IMR-90 (cell line): ENCODE measurements around the gene TMEM163.

Experiments used
- BHLHE40 ChIP-seq: fragments of 150-350 bp; IDR thresholded peaks from 2 replicates; pipeline ENCODE4 v1.6.1; 2016; ENCODE audit warnings: mild to moderate bottlenecking, low read depth, low read length
- CTCF ChIP-seq: conservative IDR thresholded peaks from 2 replicates; pipeline ENCODE4 v1.5.1; 2012; ENCODE audit warnings: mild to moderate bottlenecking, low read depth, low read length, improper control_type of control experiment
- MAZ ChIP-seq: IDR thresholded peaks from 2 replicates; pipeline ENCODE4 v1.6.1; 2012; ENCODE audit warnings: low read depth, mild to moderate bottlenecking, low read length, improper control_type of control experiment, moderate library complexity, borderline replicate concordance
- MXI1 ChIP-seq: IDR thresholded peaks from 2 replicates; pipeline ENCODE4 v1.6.1; 2012; ENCODE audit warnings: low read depth, mild to moderate bottlenecking, low read length, moderate library complexity, borderline replicate concordance
- POLR2A ChIP-seq: IDR thresholded peaks from 2 replicates; pipeline ENCODE4 v1.6.1; 2012; ENCODE audit warnings: mild to moderate bottlenecking, low read depth, low read length
- RAD21 ChIP-seq: IDR thresholded peaks from 2 replicates; pipeline ENCODE4 v1.6.1; 2012; ENCODE audit warnings: low read length, improper control_type of control experiment
- RCOR1 ChIP-seq: IDR thresholded peaks from 2 replicates; pipeline ENCODE4 v1.6.1; 2012; ENCODE audit warnings: mild to moderate bottlenecking, low read length, improper control_type of control experiment; ENCODE audit not compliant: insufficient replicate concordance
- RFX5 ChIP-seq: IDR thresholded peaks from 2 replicates; pipeline ENCODE4 v1.8.0; 2012; ENCODE audit warnings: low read depth, mild to moderate bottlenecking, low read length, moderate library complexity
- SMC3 ChIP-seq: fragments of 150-350 bp; IDR thresholded peaks from 2 replicates; pipeline ENCODE4 v1.6.1; 2016; ENCODE audit warnings: low read depth, mild to moderate bottlenecking, antibody characterized with exemption, low read length, moderate library complexity
- USF2 ChIP-seq: fragments of 150-350 bp; IDR thresholded peaks from 2 replicates; pipeline ENCODE4 v1.6.1; 2017; ENCODE audit warnings: mild to moderate bottlenecking, antibody characterized with exemption, low read length, low read depth

GRCh38 chr2:134765987-134766386 lies 47.2 kb upstream of the TMEM163 start:
- TF ChIP-seq USF2: no peak
- no peak for TF ChIP-seq CTCF
- TF ChIP-seq BHLHE40: no peak
- TF ChIP-seq MXI1: no peak
- TF ChIP-seq POLR2A: no peak
- no peak for TF ChIP-seq MAZ
- no peak for TF ChIP-seq RCOR1
- TF ChIP-seq RFX5: no peak
- no peak for TF ChIP-seq SMC3
- no peak for TF ChIP-seq RAD21
